HG02870 (cell line): ENCODE results near the gene MBD3L2.
"Not testable (repeated sequence)": the region's sequence is repeated elsewhere in the genome, so short reads cannot be mapped to it uniquely, and the experiment has no call there.

Experiments
- ATAC-seq: cut with Tn5 transposase; IDR thresholded peaks from one replicate; pipeline ENCODE4 v1.9.1; 2021; ENCODE audit warnings: mild to moderate bottlenecking, moderate library complexity; ENCODE audit not compliant: unreplicated experiment

MBD3L2 gene

DNA sequence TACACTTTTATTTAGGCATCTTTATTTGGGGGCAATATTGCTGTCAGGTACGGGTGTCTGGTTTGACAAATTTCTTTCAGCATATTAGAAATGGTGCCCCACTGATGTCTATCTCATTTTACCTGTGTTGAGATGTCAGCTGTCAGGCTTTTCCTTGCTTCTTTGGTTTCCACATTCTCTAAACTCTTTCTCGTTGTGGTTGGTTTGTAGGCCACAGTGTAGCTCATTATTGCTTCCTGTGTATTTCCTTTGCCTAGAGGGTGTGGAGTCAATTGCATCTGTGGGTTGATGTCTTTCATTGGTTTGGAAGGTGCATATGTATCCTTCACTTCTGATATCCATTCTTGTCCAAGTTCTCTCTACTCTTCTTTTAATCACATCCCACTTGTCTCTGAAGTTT lies 10.9 kb downstream of the MBD3L2 start:
- ATAC-seq: not testable (repeated sequence)

GRCh38 chr19:7063339-7063738 lies 14.2 kb downstream of the MBD3L2 start:
- ATAC-seq: no peak

DNA sequence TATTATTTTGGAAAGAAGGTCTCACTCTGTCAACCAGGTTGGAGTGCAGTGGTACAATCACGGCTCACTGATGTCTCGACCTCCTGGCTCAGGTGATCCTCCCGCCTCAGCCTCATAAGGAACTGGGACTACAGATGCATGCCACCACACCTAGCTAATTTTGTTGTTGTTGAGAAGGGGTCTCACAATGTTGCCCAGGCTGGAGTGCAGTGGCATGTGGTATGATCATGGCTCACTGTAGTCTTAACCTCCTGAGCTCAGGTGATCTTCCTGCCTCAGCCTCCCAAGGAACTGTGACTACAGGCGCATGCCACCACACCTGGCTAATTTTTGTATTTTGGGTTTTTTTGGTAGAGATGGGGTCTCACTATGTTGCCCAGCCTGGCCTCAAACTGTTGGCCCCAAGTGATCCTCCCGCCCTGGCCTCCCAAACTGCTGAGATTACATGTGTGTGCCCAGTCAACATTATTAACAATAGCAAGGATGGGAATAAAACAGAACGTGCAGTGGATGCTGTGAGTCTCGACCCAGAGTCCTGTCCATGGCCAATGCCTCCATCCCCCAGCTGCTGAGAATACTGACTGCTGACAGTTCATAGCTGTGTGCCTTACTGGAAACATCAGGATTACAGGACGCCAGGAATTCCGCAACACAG lies 14.8 kb downstream of the MBD3L2 start:
- no peak for ATAC-seq

GRCh38 chr19:7067122-7067521 lies 18.0 kb downstream of the MBD3L2 start:
- not testable (repeated sequence) for ATAC-seq

DNA sequence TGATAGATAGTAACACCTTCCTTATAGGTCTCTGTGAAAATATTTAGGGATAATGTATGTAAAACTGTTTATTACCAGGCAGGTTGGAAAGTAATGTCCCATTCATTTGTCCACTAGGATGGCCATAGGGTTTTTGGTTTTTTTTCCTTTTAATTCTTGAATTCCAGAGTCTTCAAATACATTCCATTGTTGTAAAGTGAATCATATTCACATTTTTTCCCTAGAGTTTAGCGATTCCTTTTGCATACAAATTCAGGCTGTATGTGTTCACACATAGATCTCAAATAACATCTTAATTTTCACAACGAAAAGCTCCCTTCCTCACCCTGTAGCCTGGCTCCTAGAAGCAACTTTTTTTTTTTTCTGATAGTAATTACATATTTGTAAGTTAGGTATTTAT lies 18.6 kb downstream of the MBD3L2 start:
- no peak for ATAC-seq

DNA sequence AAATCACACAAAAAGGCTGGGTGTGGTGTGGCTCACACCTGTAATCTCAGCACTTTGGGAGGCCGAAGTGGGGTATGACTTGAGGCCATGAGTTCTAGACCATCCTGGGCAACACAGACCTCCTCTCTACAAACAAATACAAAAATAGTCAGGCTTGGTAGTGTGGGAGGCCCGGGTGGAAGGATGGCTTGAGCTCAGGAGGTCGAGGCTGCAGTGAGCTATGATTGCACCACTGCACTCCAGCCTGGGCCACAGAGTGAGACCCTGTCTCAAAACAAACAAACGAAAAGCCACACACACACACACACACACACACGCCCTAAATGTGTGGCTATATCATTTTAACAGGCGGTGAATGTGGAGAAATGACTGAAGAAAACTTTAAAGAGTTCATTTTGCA lies 19.5 kb downstream of the MBD3L2 start:
- no peak for ATAC-seq

- ATAC-seq: peak; percentile 87
Measured at GRCh38 chr19:7069042-7069903, 20.2 kb downstream of the MBD3L2 start, which contains the start of gene ZNF557. ZNF557 (plus strand) TSS chr19:7069703; CDS start chr19:7075075, 5,372 bp downstream.

GRCh38 chr19:7069904-7070226 lies 20.7 kb downstream of the MBD3L2 start:
- no peak for ATAC-seq

DNA sequence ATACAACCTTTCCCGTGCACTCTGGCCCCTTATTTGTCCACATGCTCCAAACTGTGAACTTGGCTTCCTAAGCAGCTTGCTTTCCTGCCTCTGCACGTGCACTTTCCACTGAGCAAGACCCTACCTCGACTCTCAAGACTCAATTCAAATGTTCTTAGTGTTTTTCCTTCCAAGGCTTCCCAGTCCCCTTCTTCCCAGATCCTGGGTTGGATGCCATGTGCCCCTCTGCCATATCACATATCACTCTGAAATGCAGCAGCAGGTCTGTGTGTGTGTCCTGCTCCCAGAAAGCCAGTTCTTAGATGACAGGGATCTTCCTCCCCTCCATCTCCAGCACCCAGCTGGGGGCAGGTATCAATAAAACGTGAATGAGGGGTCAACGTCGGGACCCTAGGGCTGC lies 23.4 kb downstream of the MBD3L2 start:
- ATAC-seq: no peak

DNA sequence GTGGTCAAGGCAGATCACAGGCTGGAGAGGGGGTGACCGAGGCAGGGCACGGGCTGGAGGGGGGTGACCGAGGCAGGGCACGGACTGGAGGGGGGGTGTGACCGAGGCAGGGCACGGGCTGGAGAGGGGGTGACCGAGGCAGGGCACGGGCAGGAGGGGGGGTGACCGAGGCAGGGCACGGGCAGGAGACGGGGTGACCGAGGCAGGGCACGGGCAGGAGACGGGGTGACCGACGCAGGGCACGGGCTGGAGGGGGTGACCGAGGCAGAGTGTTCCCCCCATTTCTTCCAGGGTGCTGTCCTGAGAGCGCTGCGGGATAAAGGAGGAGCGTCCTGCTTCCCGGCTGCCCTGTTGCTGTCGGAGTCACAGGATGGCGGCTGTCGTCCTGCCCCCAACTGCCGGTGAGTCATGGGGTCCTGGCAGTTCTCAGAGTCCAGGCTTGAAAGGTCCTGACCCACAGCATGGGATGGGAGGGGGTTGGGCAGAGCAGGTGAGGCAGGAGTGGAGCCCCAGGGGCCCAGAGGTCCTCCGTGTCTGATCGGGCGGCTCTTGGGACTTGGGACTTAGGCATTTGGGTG lies 25.7 kb downstream of the MBD3L2 start:
- ATAC-seq: no peak

- no peak for ATAC-seq
Measured at GRCh38 chr19:7076151-7076550, 27.0 kb downstream of the MBD3L2 start.

- no peak for ATAC-seq
Measured at GRCh38 chr19:7078008-7078407, 28.9 kb downstream of the MBD3L2 start.

- no peak for ATAC-seq
Measured at GRCh38 chr19:7083076-7083956, 34.2 kb downstream of the MBD3L2 start.

DNA sequence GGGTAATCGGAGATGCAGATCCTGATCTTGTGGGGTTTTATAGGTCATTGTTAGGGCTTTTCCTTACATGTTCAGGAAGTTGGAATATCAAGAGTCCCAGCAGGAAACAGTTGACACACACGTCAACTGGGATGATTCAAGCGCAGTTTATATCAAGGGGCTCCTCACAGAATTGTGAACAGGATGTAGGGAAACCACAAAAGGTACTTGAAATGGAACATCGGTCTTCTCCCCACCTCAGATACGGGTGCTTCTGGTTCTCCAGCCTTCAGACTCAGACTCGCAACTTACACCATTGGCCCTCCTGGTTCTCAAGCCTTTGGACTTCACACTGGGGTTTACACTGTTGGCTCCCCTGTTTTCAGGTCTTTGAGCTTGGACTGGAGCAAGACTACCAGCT lies 39.9 kb downstream of the MBD3L2 start:
- no peak for ATAC-seq

- ATAC-seq: no peak
Measured at GRCh38 chr19:7098096-7098495, 49.0 kb downstream of the MBD3L2 start.

GRCh38 chr19:7098701-7099596 lies 49.8 kb downstream of the MBD3L2 start:
- peak; percentile 68 for ATAC-seq

DNA sequence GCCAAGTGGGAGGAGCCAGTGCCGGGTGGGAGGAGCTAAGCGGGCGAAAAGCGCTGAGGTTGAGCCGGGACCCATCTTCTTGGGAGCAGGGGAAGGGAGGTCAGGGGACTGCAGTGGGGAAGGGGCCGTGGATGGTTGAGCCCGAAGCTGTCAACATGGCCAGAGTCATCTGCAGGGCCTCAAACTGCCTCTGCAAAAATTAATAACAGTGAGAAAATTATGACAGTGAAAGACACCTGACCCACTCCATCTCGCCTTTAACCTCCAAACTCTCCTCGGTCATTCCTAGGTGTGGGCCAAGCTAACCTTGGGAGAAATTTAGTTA lies 50.4 kb downstream of the MBD3L2 start:
- ATAC-seq: no peak
